ENCODE data around the gene WNT4.

Gene WNT4

DNA sequence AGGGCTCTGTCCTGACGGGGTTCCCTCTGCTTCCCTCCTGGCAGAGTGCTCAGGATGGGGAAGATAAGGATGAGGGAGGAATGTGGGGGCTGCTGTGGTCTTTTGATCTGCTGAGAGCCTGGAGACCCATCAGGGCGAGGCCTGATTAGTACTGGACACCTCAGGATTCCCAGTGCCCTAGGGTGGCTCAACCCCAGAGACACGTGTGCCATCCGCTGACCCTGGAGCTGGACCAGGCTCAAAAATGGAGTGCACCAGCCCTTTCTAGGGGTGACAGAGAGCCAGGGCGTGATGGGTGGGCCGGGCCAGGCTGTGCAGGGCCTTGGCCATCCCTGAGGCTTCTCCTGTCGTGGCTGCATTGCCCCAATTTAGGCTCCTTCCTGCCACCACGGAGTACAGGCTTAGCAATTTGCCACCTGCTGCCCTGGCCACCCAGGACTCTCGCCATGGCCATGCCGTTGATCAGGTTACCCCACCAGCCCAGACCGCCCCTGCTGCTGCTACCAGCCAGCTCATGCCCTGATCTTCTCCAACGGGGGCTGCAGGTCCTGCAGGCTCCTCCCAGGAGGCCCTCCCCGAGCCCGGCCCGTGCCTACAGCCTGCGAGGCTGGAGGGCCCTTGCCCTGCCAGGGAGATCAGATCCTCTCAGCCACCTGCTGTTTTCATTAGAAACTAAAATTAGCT lies 9.5 kb downstream of the WNT4 start:
- Histone ChIP-seq H3K4me1 (no peaks in the 10 kb centered on the region), H3K4me3 (ENCODE audit: low read depth, low read length) (no peak overlapping the region), H3K9ac (no peak overlapping the region), H3K79me2 (no peaks in the 10 kb centered on the region), H3K27ac (no peak overlapping the region), H3K4me2 (ENCODE audit: low read length) (no peak overlapping the region), H3K9me3 (ENCODE audit: control insufficient read depth, low read length) (no peaks in the 10 kb centered on the region), H2AFZ (no peak overlapping the region), H3K36me3 (ENCODE audit: control insufficient read depth, insufficient read depth, low read length) (no peaks in the 10 kb centered on the region), H3K27me3 (ENCODE audit: control insufficient read depth, insufficient read depth, low read length) (no peaks in the 10 kb centered on the region)
- TF ChIP-seq, protein P1, sequence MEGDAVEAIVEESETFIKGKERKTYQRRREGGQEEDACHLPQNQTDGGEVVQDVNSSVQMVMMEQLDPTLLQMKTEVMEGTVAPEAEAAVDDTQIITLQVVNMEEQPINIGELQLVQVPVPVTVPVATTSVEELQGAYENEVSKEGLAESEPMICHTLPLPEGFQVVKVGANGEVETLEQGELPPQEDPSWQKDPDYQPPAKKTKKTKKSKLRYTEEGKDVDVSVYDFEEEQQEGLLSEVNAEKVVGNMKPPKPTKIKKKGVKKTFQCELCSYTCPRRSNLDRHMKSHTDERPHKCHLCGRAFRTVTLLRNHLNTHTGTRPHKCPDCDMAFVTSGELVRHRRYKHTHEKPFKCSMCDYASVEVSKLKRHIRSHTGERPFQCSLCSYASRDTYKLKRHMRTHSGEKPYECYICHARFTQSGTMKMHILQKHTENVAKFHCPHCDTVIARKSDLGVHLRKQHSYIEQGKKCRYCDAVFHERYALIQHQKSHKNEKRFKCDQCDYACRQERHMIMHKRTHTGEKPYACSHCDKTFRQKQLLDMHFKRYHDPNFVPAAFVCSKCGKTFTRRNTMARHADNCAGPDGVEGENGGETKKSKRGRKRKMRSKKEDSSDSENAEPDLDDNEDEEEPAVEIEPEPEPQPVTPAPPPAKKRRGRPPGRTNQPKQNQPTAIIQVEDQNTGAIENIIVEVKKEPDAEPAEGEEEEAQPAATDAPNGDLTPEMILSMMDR (IDR thresholded peaks at IDR 0.05), result no peak

DNA sequence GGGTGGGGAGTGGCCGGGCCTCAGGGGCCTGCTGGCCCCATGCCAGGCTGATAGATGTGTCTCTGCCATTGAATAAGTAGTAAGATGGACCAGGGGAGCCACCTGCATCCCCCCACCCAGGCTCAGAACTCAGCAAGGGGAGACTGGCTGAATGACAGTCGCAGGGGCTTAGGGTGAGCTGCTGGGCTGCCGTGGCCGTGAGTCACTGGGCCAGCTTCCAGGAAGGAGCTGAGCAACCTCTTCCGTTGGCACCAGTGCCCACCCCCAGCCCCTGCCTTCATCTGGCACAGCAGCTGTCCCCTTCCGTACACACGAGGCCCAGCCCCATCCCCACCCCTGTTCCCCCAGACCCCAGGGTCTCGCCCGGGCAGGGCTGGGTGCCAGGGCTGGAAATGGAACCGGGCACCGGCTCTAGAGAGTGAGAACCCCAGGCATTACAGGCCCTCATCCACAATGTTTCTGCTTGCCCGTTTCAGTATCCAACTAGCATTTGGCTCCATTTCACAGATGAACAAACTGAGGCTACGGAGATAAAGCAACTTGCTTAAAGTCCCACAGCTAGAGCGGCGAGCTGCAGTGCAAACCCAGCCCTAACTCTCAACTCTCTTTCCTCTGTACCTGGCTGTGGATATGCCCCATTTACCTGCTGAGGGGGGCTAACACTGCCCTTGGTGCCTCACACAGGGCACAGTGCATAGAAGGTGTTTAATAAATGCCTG lies 10.2 kb downstream of the WNT4 start:
- Histone ChIP-seq H3K9me3 (ENCODE audit: control insufficient read depth, low read length) (no peaks in the 10 kb centered on the region), H3K4me1 (no peaks in the 10 kb centered on the region), H3K4me2 (ENCODE audit: low read length) (no peak overlapping the region), H3K27me3 (ENCODE audit: control insufficient read depth, insufficient read depth, low read length) (no peaks in the 10 kb centered on the region), H3K9ac (no peak overlapping the region), H3K36me3 (ENCODE audit: control insufficient read depth, insufficient read depth, low read length) (no peaks in the 10 kb centered on the region), H3K27ac (no peak overlapping the region), H2AFZ (no peak overlapping the region), H3K79me2 (no peaks in the 10 kb centered on the region), H3K4me3 (ENCODE audit: low read depth, low read length) (no peak overlapping the region)
- TF ChIP-seq, protein P1 (IDR thresholded peaks at IDR 0.05), result no peak

DNA sequence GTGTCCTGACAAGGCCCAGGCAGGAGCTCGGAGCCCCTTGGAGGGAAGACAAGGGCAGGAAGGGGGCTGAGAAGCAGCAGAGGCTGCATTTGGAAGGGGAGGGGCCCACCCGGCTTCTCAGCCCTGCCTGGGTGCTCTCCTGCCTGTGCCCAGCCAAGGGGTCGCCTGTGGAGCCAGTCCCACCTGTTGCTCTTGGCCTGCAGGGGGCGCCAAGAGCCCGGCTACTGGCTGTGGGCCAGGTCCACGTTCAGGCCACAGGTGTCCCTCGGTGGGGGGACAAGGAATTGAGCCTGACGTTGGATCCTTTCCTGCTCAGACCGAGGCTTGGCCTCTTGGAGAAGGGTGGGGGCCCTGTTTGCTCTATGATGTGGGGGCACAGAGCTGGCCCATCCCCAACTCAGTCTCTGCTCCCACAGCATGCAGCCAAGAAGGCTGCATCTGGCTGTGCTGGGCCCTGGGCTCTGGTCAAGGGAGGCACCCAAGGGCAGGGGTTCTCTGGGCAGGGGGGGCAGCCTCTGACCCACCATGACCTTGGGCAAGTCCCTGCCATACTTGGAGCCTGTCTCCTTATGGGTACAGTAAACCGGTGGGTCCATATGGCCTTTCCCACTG lies 10.9 kb downstream of the WNT4 start:
- no peak overlapping the region for H3K4me3 ChIP-seq (ENCODE audit: low read depth, low read length)
- H3K9ac ChIP-seq, result no peak overlapping the region
- no peak overlapping the region for H3K4me2 ChIP-seq (ENCODE audit: low read length)
- H3K36me3 ChIP-seq (ENCODE audit: control insufficient read depth, insufficient read depth, low read length), result no peaks in the 10 kb centered on the region
- H3K9me3 ChIP-seq (ENCODE audit: control insufficient read depth, low read length), result no peaks in the 10 kb centered on the region
- no peaks in the 10 kb centered on the region for H3K27me3 ChIP-seq (ENCODE audit: control insufficient read depth, insufficient read depth, low read length)
- no peak overlapping the region for H3K27ac ChIP-seq
- no peak overlapping the region for H2AFZ ChIP-seq
- TF ChIP-seq, protein P1 (IDR thresholded peaks at IDR 0.05), result peak; percentile 54
- no peaks in the 10 kb centered on the region for H3K4me1 ChIP-seq
- H3K79me2 ChIP-seq, result no peaks in the 10 kb centered on the region

DNA sequence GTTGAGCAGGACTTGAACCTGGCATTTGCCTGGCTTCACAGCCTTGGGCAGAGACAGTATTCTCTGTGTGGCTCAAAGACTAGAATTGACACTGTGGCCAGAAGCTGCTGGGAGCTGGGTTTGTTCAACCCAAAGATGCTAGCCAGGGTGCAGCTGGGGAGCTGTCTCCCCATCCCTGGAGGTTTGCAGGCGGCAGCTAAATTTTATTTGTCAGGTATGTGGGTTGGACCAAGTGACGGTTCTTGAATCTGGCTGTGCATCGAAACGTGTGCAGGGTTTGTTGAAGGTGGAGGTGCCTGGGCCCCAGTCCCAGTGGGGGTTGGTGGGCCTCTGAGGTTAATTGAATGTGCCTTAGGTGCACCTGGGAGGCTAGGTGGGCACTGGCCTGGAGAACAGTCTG lies 11.8 kb downstream of the WNT4 start:
- H3K27ac ChIP-seq, result no peak overlapping the region
- H3K79me2 ChIP-seq, result no peaks in the 10 kb centered on the region
- H3K9me3 ChIP-seq (ENCODE audit: control insufficient read depth, low read length), result no peaks in the 10 kb centered on the region
- H3K27me3 ChIP-seq (ENCODE audit: control insufficient read depth, insufficient read depth, low read length), result no peaks in the 10 kb centered on the region
- no peak overlapping the region for H3K4me2 ChIP-seq (ENCODE audit: low read length)
- no peak overlapping the region for H3K9ac ChIP-seq
- TF ChIP-seq, protein P1 (IDR thresholded peaks at IDR 0.05), result no peak
- no peak overlapping the region for H3K4me3 ChIP-seq (ENCODE audit: low read depth, low read length)
- H2AFZ ChIP-seq, result no peak overlapping the region
- H3K36me3 ChIP-seq (ENCODE audit: control insufficient read depth, insufficient read depth, low read length), result no peaks in the 10 kb centered on the region
- no peaks in the 10 kb centered on the region for H3K4me1 ChIP-seq

Measured in parathyroid adenoma (tissue), 2 donors.